Mucosa of descending colon (tissue), 3 donors: ENCODE data around the gene NXPH3. TPM values are rescaled to one million over a fixed set of nuclear protein-coding genes. Genes with fewer than 3 reads are reported as not detected.

Source experiments
- ATAC-seq: fragments of 200-7000 bp; cut with Tn5 transposase; one replicate; pipeline ENCODE4 v1.9.1; 2020; ENCODE audit warnings: mild to moderate bottlenecking, moderate library complexity
- DNase-seq, 3 donors: peaks; one replicate each; pipeline ENCODE4 v3.0.0-alpha.2; 2020
- H3K36me3 ChIP-seq: fragments of 200-600 bp; one replicate; pipeline ENCODE4 v1.8.0; 2021; ENCODE audit warnings: low read depth, mild to moderate bottlenecking
- H3K4me1 ChIP-seq: fragments of 200-600 bp; one replicate; pipeline ENCODE4 v1.8.0; 2021; ENCODE audit warnings: low read depth, mild to moderate bottlenecking
- H3K4me3 ChIP-seq: fragments of 200-600 bp; one replicate; pipeline ENCODE4 v1.8.0; 2021; ENCODE audit warnings: mild to moderate bottlenecking
- H3K9me3 ChIP-seq: fragments of 200-600 bp; one replicate; pipeline ENCODE4 v1.8.0; 2021; ENCODE audit warnings: mild to moderate bottlenecking
- CTCF ChIP-seq: fragments of 200-600 bp; IDR thresholded peaks from one replicate; pipeline ENCODE4 v1.8.0; 2022; ENCODE audit warnings: antibody characterized with exemption, mild to moderate bottlenecking
- intact Hi-C, 2 donors: fragments of 100-400 bp; cut with DNase I in 1 of 2; cut with micrococcal nuclease in 1 of 2; formaldehyde crosslinking; loops; one replicate each; pipeline versions ENCODE4 v1.11.0 to v1.11.1; 2022; cut with DNase I, micrococcal nuclease
- total RNA-seq, 3 donors: library from RNA; stranded (reverse); fragmentation: NEBNext Ultra II Directional in 2 of 3; extraction: Animal tissue kit (Norgen Biotek cat#: 25700) in 2 of 3; gene quantifications; one replicate each; pipeline versions ENCODE4 v1.2.1 to v1.2.4, GENCODE V29; 2021 to 2023
- donor health status: DM: no; HTN: no; CAD: no; lungs with moderate emphysema.
- donor health status: DM: no; HTN: no; CAD: no.
- donor health status: DM: no; HTN: yes; CAD: no.

Gene NXPH3
- total RNA-seq, 3 donors from 2014 or later = 0.93 to 19.9 (median 2.3) TPM

GRCh38 chr17:49597928-49598655, 22.4 kb downstream of the NXPH3 start:
- no peaks in the 10 kb centered on the region for H3K4me1 ChIP-seq
- no peaks in the 10 kb centered on the region for H3K9me3 ChIP-seq
- no peak for TF ChIP-seq CTCF
- no peak overlapping the region for H3K4me3 ChIP-seq
- no peaks in the 10 kb centered on the region for H3K36me3 ChIP-seq
- DNase-seq (no peak), ATAC-seq (no peak)
- intact Hi-C loops = no loop called here

DNA sequence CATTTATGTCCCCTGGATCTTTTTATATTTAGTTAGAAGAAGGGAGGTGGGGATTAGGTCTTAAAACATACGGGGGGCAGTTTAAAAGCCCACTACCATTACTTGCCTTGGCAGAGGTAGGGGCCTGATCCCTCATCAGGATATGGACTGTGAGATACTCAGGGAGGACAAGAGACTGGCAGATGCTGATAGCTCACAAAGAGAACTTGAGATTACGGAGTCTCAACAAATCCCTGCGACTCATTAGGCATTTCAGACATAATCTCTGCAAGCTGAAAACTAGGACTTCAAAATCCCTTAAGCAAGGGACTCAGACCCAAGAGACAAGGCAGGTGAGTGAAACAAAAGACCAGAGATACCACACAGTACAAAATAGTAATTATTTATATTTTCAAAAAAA, 23.2 kb downstream of the NXPH3 start:
- H3K36me3 ChIP-seq = no peaks in the 10 kb centered on the region
- TF ChIP-seq CTCF = no peak

GRCh38 chr17:49600949-49601348, 25.3 kb downstream of the NXPH3 start:
- H3K36me3 ChIP-seq = no peaks in the 10 kb centered on the region
- ATAC-seq (no peak), DNase-seq (no peak)
- intact Hi-C loops = no loop called here
- H3K9me3 ChIP-seq = no peaks in the 10 kb centered on the region
- H3K4me3 ChIP-seq = no peak overlapping the region
- H3K4me1 ChIP-seq = no peaks in the 10 kb centered on the region
- TF ChIP-seq CTCF = no peak

More for the DNA sequence above, 23.2 kb downstream of the NXPH3 start:
- Histone ChIP-seq H3K4me3 (no peak overlapping the region), H3K9me3 (no peaks in the 10 kb centered on the region), H3K4me1 (no peaks in the 10 kb centered on the region)
- ATAC-seq = no peak
- intact Hi-C loops = no loop called here
- DNase-seq = no peak

- no peak overlapping the region for H3K4me3 ChIP-seq
- H3K9me3 ChIP-seq = no peaks in the 10 kb centered on the region
- no peaks in the 10 kb centered on the region for H3K4me1 ChIP-seq
- ATAC-seq = no peak
- intact Hi-C loops = no loop called here
- no peaks in the 10 kb centered on the region for H3K36me3 ChIP-seq
- DNase-seq = no peak
- no peak for TF ChIP-seq CTCF
Observed at GRCh38 chr17:49602783-49603182, 27.1 kb downstream of the NXPH3 start.

DNA sequence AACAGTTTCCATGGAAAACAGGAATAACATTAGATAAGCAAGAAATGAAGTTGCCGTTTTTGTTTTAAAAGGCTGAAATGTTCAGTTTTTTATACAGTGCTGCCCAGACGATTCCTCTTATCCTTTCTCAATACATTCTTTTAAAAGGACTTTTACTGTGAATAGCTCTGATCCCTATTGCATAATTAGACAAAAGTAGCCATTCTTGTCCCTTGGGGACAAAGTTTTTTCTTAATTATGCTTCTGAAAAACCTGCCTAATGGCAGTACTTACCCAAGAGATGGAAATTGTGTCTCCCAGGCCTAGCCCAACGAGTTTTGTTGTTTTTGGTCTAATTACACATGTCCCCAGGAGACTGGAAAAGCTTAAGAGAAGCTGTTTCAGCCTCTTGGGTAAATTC, 27.6 kb downstream of the NXPH3 start:
- Histone ChIP-seq H3K9me3 (no peaks in the 10 kb centered on the region), H3K36me3 (no peaks in the 10 kb centered on the region), H3K4me1 (no peaks in the 10 kb centered on the region), H3K4me3 (no peak overlapping the region)
- DNase-seq (no peak), ATAC-seq (no peak)
- no peak for TF ChIP-seq CTCF
- intact Hi-C loops = no loop called here
